Neural crest cell (in vitro differentiated cells): ENCODE data around the gene MVK. TPM values are rescaled to one million over a fixed set of nuclear protein-coding genes. Genes with fewer than 3 reads are reported as not detected.

Experiments
- DNase-seq: peaks from one replicate; pipeline ENCODE4 v3.0.0; 2021; ENCODE audit warnings: low read depth, mixed read lengths, low spot score
- H3K27ac Mint-ChIP-seq: one replicate; pipeline ENCODE4 v1.8.0; 2021; ENCODE audit warnings: mild to moderate bottlenecking, mixed read lengths; ENCODE audit not compliant: unreplicated experiment
- H3K27me3 Mint-ChIP-seq: 2 replicates; pipeline ENCODE4 v1.8.0; 2021; ENCODE audit warnings: low read depth, mild to moderate bottlenecking, mixed read lengths
- H3K36me3 Mint-ChIP-seq: 2 replicates; pipeline ENCODE4 v1.8.0; 2021; ENCODE audit warnings: low read depth, mild to moderate bottlenecking, mixed read lengths
- H3K4me1 Mint-ChIP-seq: 2 replicates; pipeline ENCODE4 v1.8.0; 2021; ENCODE audit warnings: mixed read lengths
- H3K4me3 Mint-ChIP-seq: one replicate; pipeline ENCODE4 v1.8.0; 2021; ENCODE audit warnings: mild to moderate bottlenecking, mixed read lengths
- H3K9me3 Mint-ChIP-seq: 2 replicates; pipeline ENCODE4 v1.8.0; 2021; ENCODE audit warnings: mixed read lengths
- CTCF ChIP-seq: fragments of 200-600 bp; sonication (generic); conservative IDR thresholded peaks from 2 replicates; pipeline ENCODE4 v1.5.0; 2021; ENCODE audit warnings: antibody characterized with exemption, mild to moderate bottlenecking
- total RNA-seq: library from RNA; stranded (reverse); gene quantifications from 2 replicates; pipeline ENCODE4 v1.2.1, GENCODE V29; 2021

MVK gene
- total RNA-seq, 1 donor from 2014 or later, result 59.3 TPM

- Mint-ChIP-seq H3K4me1 (peaks cover 17% of the 10 kb centered on the region), H3K36me3 (peaks cover 8% of the 10 kb centered on the region), H3K27me3 (no peaks in the 10 kb centered on the region), H3K4me3 (no peak overlapping the region), H3K9me3 (no peaks in the 10 kb centered on the region), H3K27ac (no peak overlapping the region)
- no peak for TF ChIP-seq CTCF
- DNase-seq, result no peak
Observed at GRCh38 chr12:109586385-109587296, 13.0 kb downstream of the MVK start.

GRCh38 chr12:109587921-109588320 is 14.3 kb downstream of the MVK start:
- peaks cover 12% of the 10 kb centered on the region for H3K36me3 Mint-ChIP-seq
- H3K9me3 Mint-ChIP-seq, result no peaks in the 10 kb centered on the region
- H3K27me3 Mint-ChIP-seq, result no peaks in the 10 kb centered on the region
- peaks cover 17% of the 10 kb centered on the region for H3K4me1 Mint-ChIP-seq
- no peak for DNase-seq
- no peak overlapping the region for H3K27ac Mint-ChIP-seq
- H3K4me3 Mint-ChIP-seq, result no peak overlapping the region
- TF ChIP-seq CTCF, result no peak

GRCh38 chr12:109588461-109589239 is 15.1 kb downstream of the MVK start:
- DNase-seq, result no peak
- Mint-ChIP-seq H3K36me3 (peaks cover 12% of the 10 kb centered on the region), H3K27me3 (no peaks in the 10 kb centered on the region), H3K4me3 (peak overlapping the region; percentile 58), H3K27ac (peak overlapping the region; percentile 75), H3K9me3 (no peaks in the 10 kb centered on the region), H3K4me1 (peaks cover 17% of the 10 kb centered on the region)
- no peak for TF ChIP-seq CTCF

GRCh38 chr12:109589240-109589590 is 15.6 kb downstream of the MVK start:
- peaks cover 9% of the 10 kb centered on the region for H3K36me3 Mint-ChIP-seq
- H3K27me3 Mint-ChIP-seq, result no peaks in the 10 kb centered on the region
- no peak for DNase-seq
- no peak overlapping the region for H3K27ac Mint-ChIP-seq
- TF ChIP-seq CTCF, result no peak
- H3K4me3 Mint-ChIP-seq, result peak overlapping the region; percentile 58
- H3K4me1 Mint-ChIP-seq, result peaks cover 17% of the 10 kb centered on the region
- H3K9me3 Mint-ChIP-seq, result no peaks in the 10 kb centered on the region

- H3K36me3 Mint-ChIP-seq, result peaks cover 9% of the 10 kb centered on the region
- no peaks in the 10 kb centered on the region for H3K9me3 Mint-ChIP-seq
- TF ChIP-seq CTCF, result no peak
- no peak for DNase-seq
- no peak overlapping the region for H3K27ac Mint-ChIP-seq
- H3K4me3 Mint-ChIP-seq, result no peak overlapping the region
- H3K4me1 Mint-ChIP-seq, result peaks cover 17% of the 10 kb centered on the region
- H3K27me3 Mint-ChIP-seq, result no peaks in the 10 kb centered on the region
Observed at GRCh38 chr12:109589691-109590245, 16.2 kb downstream of the MVK start.
